Activated naive CD8-positive, alpha-beta T cell treated with anti-CD3 and anti-CD28 coated beads, Interleukin-2, amount 10 ng/mL, durations not matched to agents 7 days and 5 days (primary cell): ENCODE data around the gene GNE. TPM values are rescaled to one million over a fixed set of nuclear protein-coding genes. Genes with fewer than 3 reads are reported as not detected.
"Not testable (repeated sequence)": the region's sequence is repeated elsewhere in the genome, so short reads cannot be mapped to it uniquely, and the experiment has no call there.

Experiments
- ATAC-seq: fragments of 150-1000 bp; cut with Tn5 transposase; one replicate; pipeline ENCODE4 v1.10.0; 2021; ENCODE audit warnings: low read depth, moderate library complexity
- POLR2A ChIA-PET: fragments of 350-600 bp; sonication (Branson Sonifier 250); formaldehyde crosslinking; loops from one replicate; lab custom pipeline; 2021; ENCODE audit warnings: antibody characterized with exemption; lab: Charles Lee
- DNase-seq: peaks from one replicate; pipeline ENCODE4 v3.0.0; 2021
- H3K27ac Mint-ChIP-seq: one replicate; pipeline ENCODE4 v1.8.0; 2022; ENCODE audit warnings: mild to moderate bottlenecking, mixed read lengths
- H3K27me3 Mint-ChIP-seq: one replicate; pipeline ENCODE4 v1.8.0; 2022; ENCODE audit warnings: mild to moderate bottlenecking, moderate library complexity, mixed read lengths
- H3K36me3 Mint-ChIP-seq: one replicate; pipeline ENCODE4 v1.8.0; 2021; ENCODE audit warnings: mild to moderate bottlenecking, mixed read lengths
- H3K4me1 Mint-ChIP-seq: one replicate; pipeline ENCODE4 v1.8.0; 2021; ENCODE audit warnings: mixed read lengths
- H3K4me3 Mint-ChIP-seq: one replicate; pipeline ENCODE4 v1.8.0; 2022; ENCODE audit warnings: mild to moderate bottlenecking, moderate library complexity, mixed read lengths
- H3K9me3 Mint-ChIP-seq: one replicate; pipeline ENCODE4 v1.8.0; 2021; ENCODE audit warnings: mixed read lengths
- total RNA-seq, 2 experiments: library from RNA; stranded (reverse); gene quantifications; one replicate each; pipeline ENCODE4 v1.2.3, GENCODE V29; 2021

The GNE gene
- total RNA-seq, 2 experiments from 2014 or later: 16.3 to 17.1 TPM

DNA sequence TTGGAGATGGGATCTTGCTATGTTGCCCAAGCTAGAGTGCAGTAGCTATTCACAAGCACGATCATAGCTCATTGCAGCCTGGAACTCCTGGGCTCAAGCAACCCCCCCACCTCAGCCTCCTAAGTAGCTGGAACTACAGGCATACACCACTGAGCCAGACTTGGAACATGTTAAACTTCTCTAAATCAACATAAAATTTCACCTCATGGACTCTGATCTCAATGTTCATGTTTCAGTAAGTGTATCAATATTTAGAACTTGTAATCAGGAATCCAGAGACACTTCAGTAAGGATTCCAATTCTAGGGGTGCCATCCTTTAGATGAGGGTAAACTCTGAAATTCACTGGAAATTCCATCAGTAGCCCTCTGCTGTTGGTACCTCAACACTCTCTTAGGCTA is 6.8 kb downstream of the GNE start:
- POLR2A ChIA-PET: no interaction called here

DNA sequence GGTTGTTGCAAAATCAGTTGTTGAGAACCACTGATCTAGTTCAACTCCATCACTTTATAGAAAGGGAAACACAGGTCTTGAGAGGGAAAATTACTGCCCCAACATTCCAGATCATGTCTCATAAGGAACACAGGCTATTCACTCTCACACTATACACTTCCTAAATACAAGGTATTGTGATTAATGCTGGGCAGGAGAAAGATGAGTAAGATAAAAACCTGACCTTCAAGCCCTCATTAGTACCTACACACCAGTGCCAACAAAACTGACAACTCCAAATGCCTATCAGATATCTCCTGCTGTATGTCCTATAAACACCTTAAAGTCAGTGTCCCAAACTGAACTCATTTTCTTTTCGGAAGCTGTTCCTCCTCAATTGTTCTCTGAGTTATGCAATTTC is 8.2 kb downstream of the GNE start:
- ATAC-seq (no peak), DNase-seq (no peak)
- H3K9me3 Mint-ChIP-seq: no peaks in the 10 kb centered on the region
- H3K27me3 Mint-ChIP-seq: no peaks in the 10 kb centered on the region
- POLR2A ChIA-PET: interaction anchor here (0.7 kb wide), 1 partner anchor 81 kb away, joined by 3 read pairs; no protein-coding TSS in a partner anchor
- H3K27ac Mint-ChIP-seq: no peak overlapping the region
- no peak overlapping the region for H3K4me3 Mint-ChIP-seq
- H3K4me1 Mint-ChIP-seq: peaks cover 6% of the 10 kb centered on the region
- peaks cover 1% of the 10 kb centered on the region for H3K36me3 Mint-ChIP-seq

More for the DNA sequence above, 6.8 kb downstream of the GNE start:
- no peak for DNase-seq
- Mint-ChIP-seq H3K27me3 (no peaks in the 10 kb centered on the region), H3K27ac (no peak overlapping the region), H3K4me1 (peaks cover 6% of the 10 kb centered on the region), H3K9me3 (no peaks in the 10 kb centered on the region), H3K4me3 (no peak overlapping the region), H3K36me3 (peaks cover 1% of the 10 kb centered on the region)
- no peak for ATAC-seq

DNA sequence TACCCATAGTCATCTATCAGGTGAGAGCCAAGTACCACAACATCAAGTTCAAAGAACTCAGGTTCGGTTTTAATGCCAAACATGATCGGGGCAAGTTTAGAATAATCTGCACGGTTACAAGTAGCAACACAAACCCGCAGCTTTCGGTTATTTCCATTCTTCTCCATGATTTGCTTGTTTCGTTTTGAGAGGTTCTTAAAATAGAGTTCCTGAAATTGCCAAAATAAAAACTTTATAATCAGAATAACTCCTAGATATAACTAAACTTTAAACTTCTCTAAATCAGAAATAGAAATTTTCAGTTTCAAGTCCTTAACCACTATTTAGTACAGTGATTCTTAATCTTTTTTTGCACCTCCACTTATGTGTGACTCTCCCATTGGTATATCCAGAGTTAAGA is 9.1 kb downstream of the GNE start:
- DNase-seq: no peak
- Mint-ChIP-seq H3K36me3 (peaks cover 1% of the 10 kb centered on the region), H3K9me3 (no peaks in the 10 kb centered on the region), H3K4me1 (peaks cover 6% of the 10 kb centered on the region), H3K4me3 (no peak overlapping the region), H3K27ac (no peak overlapping the region), H3K27me3 (no peaks in the 10 kb centered on the region)
- POLR2A ChIA-PET: no interaction called here
- ATAC-seq: no peak

DNA sequence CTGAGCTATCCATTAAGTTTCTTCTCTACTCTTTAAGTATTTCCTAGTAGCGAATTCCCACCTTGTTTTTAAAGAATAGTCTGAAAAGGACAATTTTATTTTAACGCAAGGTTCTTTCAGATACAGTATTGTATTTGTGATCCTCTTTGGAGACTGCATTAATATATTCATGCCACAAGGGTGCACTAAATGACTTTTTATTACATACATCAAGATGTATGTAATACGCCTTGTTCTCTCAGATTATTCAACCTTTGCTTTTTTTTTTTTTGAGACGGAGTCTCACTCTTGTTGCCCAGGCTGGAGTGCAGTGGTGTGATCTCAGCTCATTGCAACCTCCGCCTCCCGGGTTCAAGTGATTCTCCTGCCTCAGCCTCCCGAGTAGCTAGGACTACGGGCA is 10.2 kb downstream of the GNE start:
- H3K4me3 Mint-ChIP-seq, H3K36me3 Mint-ChIP-seq, H3K4me1 Mint-ChIP-seq, DNase-seq, H3K27ac Mint-ChIP-seq, H3K9me3 Mint-ChIP-seq, H3K27me3 Mint-ChIP-seq: not testable (repeated sequence)
- ATAC-seq: peak; percentile 71
- POLR2A ChIA-PET: interaction anchor here (0.6 to 1.5 kb wide), 4 partner anchors 9 to 81 kb away, joined by 3 to 4 read pairs (median 4); partner anchors contain the start of gene GNE

DNA sequence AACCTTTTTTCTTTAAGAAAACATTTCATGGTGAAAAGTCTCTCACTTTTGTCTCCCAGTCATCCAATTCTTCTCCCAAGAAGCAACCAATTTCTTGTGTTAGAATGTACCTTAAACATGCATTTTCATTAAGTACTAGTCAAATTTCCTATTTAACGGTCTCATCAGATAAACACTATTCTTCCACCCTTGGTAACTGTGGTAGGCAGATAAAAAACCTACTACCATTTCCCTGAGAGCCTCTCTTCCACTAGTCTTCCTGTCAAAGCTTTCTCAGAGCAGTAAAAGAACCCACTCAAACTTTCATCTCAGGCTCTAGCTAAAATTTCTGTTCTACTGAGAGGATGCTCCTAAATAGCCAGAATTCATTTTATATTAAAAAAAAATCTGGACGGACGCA is 10.9 kb downstream of the GNE start:
- POLR2A ChIA-PET: interaction anchor here (1.0 to 1.5 kb wide), 2 partner anchors 11 to 82 kb away, joined by 3 to 4 read pairs; partner anchors contain the start of gene GNE

DNA sequence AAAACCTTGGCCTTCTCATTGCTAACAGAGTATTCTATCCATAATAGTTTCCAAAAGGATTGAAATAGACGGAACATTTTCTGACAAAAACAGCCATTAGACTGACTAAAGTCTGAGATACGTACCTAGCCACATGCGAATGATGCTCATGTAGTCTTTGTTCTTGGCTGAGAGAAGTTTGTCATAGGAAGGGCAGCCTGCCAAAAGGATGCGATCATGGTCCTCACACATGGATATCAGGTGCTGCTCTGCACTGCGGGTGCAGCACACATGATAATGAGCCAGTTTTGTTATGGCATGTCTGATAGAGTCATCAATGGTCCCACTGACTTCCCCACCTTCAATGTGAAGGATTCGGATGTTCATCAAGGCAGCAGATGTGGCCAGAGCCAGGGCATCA is 12.3 kb downstream of the GNE start:
- no peak for DNase-seq
- POLR2A ChIA-PET: no interaction called here
- H3K36me3 Mint-ChIP-seq: peaks cover 8% of the 10 kb centered on the region
- no peaks in the 10 kb centered on the region for H3K9me3 Mint-ChIP-seq
- H3K27ac Mint-ChIP-seq: no peak overlapping the region
- ATAC-seq: no peak
- peaks cover 4% of the 10 kb centered on the region for H3K4me1 Mint-ChIP-seq
- no peak overlapping the region for H3K4me3 Mint-ChIP-seq
- H3K27me3 Mint-ChIP-seq: no peaks in the 10 kb centered on the region

More for the DNA sequence above, 10.9 kb downstream of the GNE start:
- ATAC-seq (no peak), DNase-seq (no peak)
- Mint-ChIP-seq H3K4me1 (peaks cover 6% of the 10 kb centered on the region), H3K27me3 (no peaks in the 10 kb centered on the region), H3K27ac (no peak overlapping the region), H3K9me3 (no peaks in the 10 kb centered on the region), H3K36me3 (peaks cover 8% of the 10 kb centered on the region), H3K4me3 (no peak overlapping the region)

DNA sequence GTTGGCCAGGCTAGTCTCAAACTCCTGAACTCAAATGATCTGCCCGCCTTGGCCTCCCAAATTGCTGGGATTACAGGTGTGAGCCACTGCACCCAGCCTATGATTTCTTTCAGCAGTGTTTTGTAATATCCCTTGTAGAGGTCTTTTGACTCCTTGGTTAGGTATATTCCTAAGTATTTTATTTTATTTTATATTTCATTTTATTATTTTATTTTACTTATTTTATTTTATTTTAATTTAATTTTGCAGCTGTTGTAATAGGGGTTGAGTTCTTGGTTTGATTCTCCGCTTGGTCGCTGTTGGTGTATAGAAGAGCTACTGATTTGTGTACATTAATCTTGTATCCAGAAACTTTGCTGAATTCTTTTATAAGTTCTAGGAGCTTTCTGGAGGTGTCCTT is 18.6 kb downstream of the GNE start:
- H3K4me1 Mint-ChIP-seq, H3K4me3 Mint-ChIP-seq, H3K27ac Mint-ChIP-seq, H3K27me3 Mint-ChIP-seq, DNase-seq, ATAC-seq, H3K9me3 Mint-ChIP-seq: not testable (repeated sequence)
- peaks cover 22% of the 10 kb centered on the region for H3K36me3 Mint-ChIP-seq
- POLR2A ChIA-PET: interaction anchor here (0.6 to 0.8 kb wide), 2 partner anchors 13 to 18 kb away, joined by 3 read pairs; partner anchors contain the start of gene GNE

DNA sequence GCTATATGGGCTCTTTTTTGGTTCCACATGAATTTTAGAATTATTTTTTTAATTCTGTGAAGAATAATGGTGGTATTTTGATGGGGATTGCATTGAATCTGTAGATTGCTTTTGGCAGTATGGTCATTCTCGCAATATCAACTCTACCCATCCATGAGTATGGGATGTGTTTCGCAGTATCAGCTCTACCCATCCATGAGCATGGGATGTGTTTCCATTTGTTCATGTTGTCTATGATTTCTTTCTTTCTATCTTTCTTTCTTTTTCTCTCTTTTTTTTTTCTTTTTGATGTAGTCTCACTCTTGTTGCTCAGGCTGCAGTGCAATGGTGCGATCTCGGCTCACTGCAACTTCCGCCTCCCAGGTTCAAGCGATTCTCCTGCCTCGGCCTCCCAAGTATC is 19.0 kb downstream of the GNE start:
- not testable (repeated sequence) for H3K27me3 Mint-ChIP-seq, H3K9me3 Mint-ChIP-seq, H3K27ac Mint-ChIP-seq, DNase-seq, H3K4me1 Mint-ChIP-seq, H3K4me3 Mint-ChIP-seq, ATAC-seq
- peaks cover 22% of the 10 kb centered on the region for H3K36me3 Mint-ChIP-seq
- POLR2A ChIA-PET: interaction anchor here (0.6 to 0.8 kb wide), 2 partner anchors 12 to 19 kb away, joined by 3 read pairs; partner anchors contain the start of gene GNE

DNA sequence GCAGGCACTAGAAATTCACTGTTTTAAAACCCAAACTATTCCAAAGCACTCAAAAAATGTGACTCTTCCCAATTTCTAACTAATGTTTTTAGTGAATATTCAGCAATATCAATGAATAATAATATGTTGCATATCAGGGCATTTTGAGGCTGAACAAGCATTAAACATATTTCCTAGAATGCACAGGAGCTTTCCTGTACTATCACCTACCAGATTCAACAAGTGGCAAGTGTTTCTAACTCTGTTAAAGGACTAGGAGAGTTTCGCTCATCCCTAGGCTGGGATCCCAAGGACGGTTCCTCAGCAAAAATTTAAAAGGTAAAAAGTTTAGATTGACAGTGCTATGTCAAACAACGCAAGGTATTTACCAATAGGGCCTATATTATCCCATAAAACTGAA is 21.0 kb downstream of the GNE start:
- DNase-seq (no peak), ATAC-seq (no peak)
- Mint-ChIP-seq H3K36me3 (peaks cover 25% of the 10 kb centered on the region), H3K4me1 (peaks cover 2% of the 10 kb centered on the region), H3K27me3 (no peaks in the 10 kb centered on the region), H3K4me3 (no peak overlapping the region), H3K27ac (no peak overlapping the region), H3K9me3 (no peaks in the 10 kb centered on the region)
- POLR2A ChIA-PET: no interaction called here

DNA sequence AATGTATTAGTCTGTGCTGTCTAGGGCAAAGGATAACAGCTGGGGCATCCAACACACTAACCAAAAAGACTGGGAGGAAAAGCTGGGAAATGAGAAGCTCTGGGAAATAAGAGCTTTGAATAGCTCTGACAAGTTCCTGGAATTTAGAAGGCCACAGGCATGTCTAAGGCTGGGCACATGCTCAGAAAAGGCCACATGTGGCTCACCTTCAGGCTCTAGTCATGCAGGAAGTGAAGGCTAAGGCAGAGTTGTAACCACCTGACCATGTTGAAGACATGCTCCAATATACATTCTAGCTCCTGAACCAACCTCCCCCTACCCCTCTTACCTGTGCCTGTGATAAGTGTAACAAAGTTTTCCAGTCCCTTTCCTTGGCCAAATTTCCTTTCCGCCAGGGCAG is 35.8 kb downstream of the GNE start:
- Mint-ChIP-seq H3K4me1 (peaks cover 21% of the 10 kb centered on the region), H3K27me3 (no peaks in the 10 kb centered on the region), H3K36me3 (peaks cover 63% of the 10 kb centered on the region), H3K27ac (no peak overlapping the region), H3K4me3 (no peak overlapping the region), H3K9me3 (peaks cover 10% of the 10 kb centered on the region)
- POLR2A ChIA-PET: interaction anchor here (0.9 kb wide), 1 partner anchor 32 kb away, joined by 3 read pairs; the partner anchor contains the start of gene CLTA
- ATAC-seq (no peak), DNase-seq (no peak)

DNA sequence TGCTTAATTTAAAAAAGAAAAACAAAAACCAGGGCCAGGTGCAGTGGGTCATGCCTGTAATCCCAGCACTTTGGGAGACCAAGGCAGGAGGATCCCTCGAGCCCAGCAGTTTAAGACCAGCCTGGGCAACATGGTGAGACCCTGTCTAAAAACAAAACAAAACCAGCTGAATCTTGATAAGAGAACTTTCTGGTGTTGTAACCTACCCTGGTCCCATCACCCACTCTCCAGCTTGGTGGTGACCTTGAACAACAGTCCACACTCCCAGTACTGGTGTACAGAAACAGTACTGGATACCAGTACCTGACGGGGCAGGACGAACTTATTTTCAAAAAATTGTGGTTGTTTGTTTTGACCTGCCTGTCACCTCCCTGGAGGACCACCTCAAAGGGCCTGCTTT is 36.6 kb downstream of the GNE start:
- ATAC-seq: no peak

DNA sequence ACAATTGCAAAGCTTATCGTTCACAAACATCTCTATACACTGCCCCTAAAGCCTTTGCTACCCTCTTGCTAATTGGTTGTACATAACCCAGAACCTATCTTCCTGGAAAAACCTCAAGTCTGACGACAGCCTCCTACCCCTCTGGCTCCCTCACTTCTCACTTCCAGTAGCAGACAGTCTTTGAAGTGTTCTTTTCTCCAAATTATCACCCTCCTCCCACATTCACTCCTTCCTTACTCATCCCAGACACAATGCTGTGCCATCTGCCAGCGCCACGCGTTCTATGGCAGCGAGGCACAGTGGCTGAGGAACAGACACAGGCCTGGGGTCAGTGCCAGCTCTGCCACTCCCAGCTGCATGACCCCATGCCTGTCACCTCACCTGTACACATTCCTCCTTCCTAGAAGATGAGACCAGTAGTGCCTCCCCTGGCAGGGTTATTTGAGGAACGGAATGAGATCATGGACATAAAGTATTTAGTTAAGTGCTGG is 39.8 kb downstream of the GNE start:
- Mint-ChIP-seq H3K36me3 (peaks cover 55% of the 10 kb centered on the region), H3K27me3 (no peaks in the 10 kb centered on the region), H3K27ac (peak overlapping the region; percentile 79), H3K4me3 (peak overlapping the region; percentile 44), H3K4me1 (peaks cover 38% of the 10 kb centered on the region), H3K9me3 (peaks cover 9% of the 10 kb centered on the region)
- peak; percentile 93 for ATAC-seq
- POLR2A ChIA-PET: interaction anchor here (0.9 to 2.8 kb wide), 2 partner anchors 28 to 40 kb away, joined by 3 to 16 read pairs; partner anchors contain the start of genes CLTA and GNE
- DNase-seq: peak; percentile 47

More for the DNA sequence above, 36.6 kb downstream of the GNE start:
- no peak for DNase-seq
- Mint-ChIP-seq H3K27me3 (no peaks in the 10 kb centered on the region), H3K27ac (no peak overlapping the region), H3K4me1 (peaks cover 28% of the 10 kb centered on the region), H3K4me3 (no peak overlapping the region), H3K36me3 (peaks cover 65% of the 10 kb centered on the region), H3K9me3 (peaks cover 10% of the 10 kb centered on the region)
- POLR2A ChIA-PET: no interaction called here

DNA sequence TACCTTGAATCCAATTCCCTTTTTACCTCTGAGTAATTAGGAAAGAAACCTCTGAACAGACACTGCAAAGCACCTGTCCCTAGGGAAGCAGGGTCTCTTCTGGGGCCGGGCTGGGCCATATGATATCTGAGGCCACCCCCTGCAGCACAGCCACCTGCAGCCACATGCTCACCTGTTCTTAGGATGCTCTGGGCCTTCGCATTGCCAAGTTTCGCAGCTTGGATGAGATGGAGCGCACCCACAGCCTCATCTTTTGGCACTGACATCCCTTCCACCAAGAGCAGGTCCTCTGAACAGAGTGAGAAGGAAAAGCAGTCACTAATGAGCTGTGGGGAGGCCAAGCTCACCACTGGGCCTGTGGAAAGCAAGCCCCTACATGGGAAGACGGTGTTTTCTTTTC is 40.2 kb downstream of the GNE start:
- H3K36me3 Mint-ChIP-seq: peaks cover 55% of the 10 kb centered on the region
- ATAC-seq: no peak
- POLR2A ChIA-PET: interaction anchor here (0.9 to 2.8 kb wide), 2 partner anchors 27 to 40 kb away, joined by 3 to 16 read pairs; partner anchors contain the start of genes CLTA and GNE

More for the DNA sequence above, 40.2 kb downstream of the GNE start:
- Mint-ChIP-seq H3K27me3 (no peaks in the 10 kb centered on the region), H3K4me1 (peaks cover 41% of the 10 kb centered on the region), H3K9me3 (peaks cover 6% of the 10 kb centered on the region), H3K4me3 (peak overlapping the region; percentile 44), H3K27ac (peak overlapping the region; percentile 79)
- peak; percentile 45 for DNase-seq
